Neuronal stem cell (in vitro differentiated cells): ENCODE results near the gene CYP2B6. TPM values are rescaled to one million over a fixed set of nuclear protein-coding genes. Genes with fewer than 3 reads are reported as not detected.

ENCODE experiments used
- DNase-seq: peaks from one replicate; pipeline ENCODE4 v3.0.0-alpha.2; 2013; ENCODE audit warnings: low spot score
- H2AFZ ChIP-seq: one replicate; pipeline ENCODE4 v1.6.1; 2013; ENCODE audit warnings: mild to moderate bottlenecking, low read length, inconsistent platforms
- H2AK5ac ChIP-seq: 2 replicates; pipeline ENCODE4 v1.6.1; 2013; ENCODE audit warnings: low read depth, mild to moderate bottlenecking, inconsistent platforms, low read length, moderate library complexity, mixed read lengths
- H2BK120ac ChIP-seq: 2 replicates; pipeline ENCODE4 v1.6.1; 2013; ENCODE audit warnings: low read depth, mild to moderate bottlenecking, inconsistent platforms, low read length, moderate library complexity, mixed read lengths
- H2BK12ac ChIP-seq: one replicate; pipeline ENCODE4 v1.6.1; 2013; ENCODE audit warnings: low read length, inconsistent platforms
- H2BK15ac ChIP-seq: 2 replicates; pipeline ENCODE4 v1.6.1; 2013; ENCODE audit warnings: mild to moderate bottlenecking, low read length, inconsistent platforms, mixed read lengths
- H2BK5ac ChIP-seq: one replicate; pipeline ENCODE4 v1.6.1; 2013; ENCODE audit warnings: inconsistent platforms, mild to moderate bottlenecking, low read length, moderate library complexity
- H3K14ac ChIP-seq: one replicate; pipeline ENCODE4 v1.6.1; 2013; ENCODE audit warnings: low read length, inconsistent platforms
- H3K18ac ChIP-seq: 2 replicates; pipeline ENCODE4 v1.6.1; 2013; ENCODE audit warnings: low read length, inconsistent platforms
- H3K23ac ChIP-seq: 2 replicates; pipeline ENCODE4 v1.6.1; 2013; ENCODE audit warnings: low read depth, mild to moderate bottlenecking, mixed read lengths, low read length, inconsistent platforms; ENCODE audit not compliant: poor library complexity
- H3K27ac ChIP-seq: replicated peaks from 3 replicates; pipeline ENCODE4 v1.5.1; 2013; ENCODE audit warnings: low read length, inconsistent platforms
- H3K27me3 ChIP-seq, 3 experiments: 2 replicates each; pipeline ENCODE4 v1.6.1; 2013; ENCODE audit warnings: low read length in 3 of 3, mild to moderate bottlenecking in 2 of 3, inconsistent platforms in 1 of 3, low read depth in 1 of 3, mixed read lengths in 1 of 3, moderate library complexity in 1 of 3; ENCODE audit not compliant: control insufficient read depth in 3 of 3, insufficient read depth in 3 of 3
- H3K36me3 ChIP-seq, 2 donors: replicated peaks in 1 of 2; 2 replicates each; pipeline ENCODE4 v1.6.1; 2013; ENCODE audit warnings: low read length in 2 of 2; ENCODE audit not compliant: control insufficient read depth in 2 of 2, insufficient read depth in 2 of 2
- H3K4ac ChIP-seq: 2 replicates; pipeline ENCODE4 v1.6.1; 2013; ENCODE audit warnings: inconsistent platforms, mild to moderate bottlenecking, low read length, moderate library complexity
- H3K4me1 ChIP-seq, 2 donors: 1 replicate in 1 of 2; 2 replicates in 1 of 2; pipeline ENCODE4 v1.6.1; 2013; ENCODE audit warnings: low read length in 2 of 2, low read depth in 1 of 2; ENCODE audit not compliant: control insufficient read depth in 2 of 2, insufficient read depth in 1 of 2
- H3K4me2 ChIP-seq: one replicate; pipeline ENCODE4 v1.6.1; 2013; ENCODE audit warnings: mild to moderate bottlenecking, low read length, inconsistent platforms; ENCODE audit not compliant: insufficient read depth, poor library complexity, severe bottlenecking
- H3K4me3 ChIP-seq, 2 donors: 2 replicates each; pipeline ENCODE4 v1.5.1; 2013; ENCODE audit warnings: low read length in 2 of 2, mild to moderate bottlenecking in 2 of 2, inconsistent platforms in 1 of 2, moderate library complexity in 1 of 2
- H3K79me1 ChIP-seq: one replicate; pipeline ENCODE4 v1.6.1; 2013; ENCODE audit warnings: low read depth, mild to moderate bottlenecking, inconsistent platforms, low read length, moderate library complexity
- H3K9ac ChIP-seq: one replicate; pipeline ENCODE4 v1.6.1; 2013; ENCODE audit warnings: mild to moderate bottlenecking, low read depth, low read length, inconsistent platforms; ENCODE audit not compliant: poor library complexity
- H3K9me3 ChIP-seq, 2 donors: replicated peaks in 1 of 2; 2 replicates each; pipeline versions ENCODE3 to v1.6.1; 2013; ENCODE audit warnings: low read length in 2 of 2, mild to moderate bottlenecking in 2 of 2, inconsistent platforms in 1 of 2, low read depth in 1 of 2, mixed read lengths in 1 of 2, moderate library complexity in 1 of 2; ENCODE audit not compliant: control insufficient read depth in 2 of 2, insufficient read depth in 1 of 2
- H4K8ac ChIP-seq: one replicate; pipeline ENCODE4 v1.6.1; 2013; ENCODE audit warnings: low read depth, mild to moderate bottlenecking, inconsistent platforms, low read length, moderate library complexity
- H4K91ac ChIP-seq: one replicate; pipeline ENCODE4 v1.6.1; 2013; ENCODE audit warnings: low read length, low read depth, mild to moderate bottlenecking, inconsistent platforms; ENCODE audit not compliant: poor library complexity
- WGBS, 2 donors: extraction: QIAGEN DNeasy Blood & Tissue Kit; methylation state at CpG; one replicate each; pipeline ENCODE4 v1.1.7; 2013; ENCODE audit warnings: missing lambda C conversion rate in 2 of 2, mixed read lengths in 1 of 2; ENCODE audit not compliant: insufficient read length in 2 of 2, insufficient replicate concordance in 1 of 2; ENCODE audit errors: extremely low coverage in 2 of 2; 5-methylcytosine and 5-hydroxymethylcytosine counted together
- polyA plus RNA-seq, 2 experiments: library from polyadenylated mRNA; stranded (reverse); fragments of 200-250 nt; gene quantifications; one replicate each; pipeline ENCODE4 v1.2.3, GENCODE V29; 2013

Gene CYP2B6
- not detected for polyA plus RNA-seq (2013, experiment 1 of 2)
- not detected for polyA plus RNA-seq (2013, experiment 2 of 2)

- Histone ChIP-seq H3K4me1 (no peaks in the 10 kb centered on the region), H4K8ac (no peak within 1 kb of the TSS), H3K79me1 (no peaks in the 10 kb centered on the region), H3K36me3 (no peaks in the 10 kb centered on the region), H2BK15ac (no peak within 1 kb of the TSS), H3K14ac (no peak within 1 kb of the TSS), H3K9ac (no peak within 1 kb of the TSS), H3K4me2 (no peak within 1 kb of the TSS), H3K9me3 (no peaks in the 10 kb centered on the region), H2BK5ac (no peak within 1 kb of the TSS), H2AK5ac (no peak within 1 kb of the TSS), H3K23ac (no peak within 1 kb of the TSS), H2BK12ac (no peak within 1 kb of the TSS), H3K27ac (no peak within 1 kb of the TSS), H3K4ac (no peak within 1 kb of the TSS), H4K91ac (no peak within 1 kb of the TSS), H2AFZ (no peak within 1 kb of the TSS), H2BK120ac (no peak within 1 kb of the TSS), H3K27me3 (peaks cover 0 to 5% (median 0%) of the 10 kb centered on the region in 3 experiments), H3K18ac (no peak within 1 kb of the TSS), H3K4me3 (no peak within 1 kb of the TSS)
- DNase-seq, result no peak
- WGBS, 2 donors, result no CpG with 5 or more reads among the region's 2 CpGs
Measured at GRCh38 chr19:40990972-40991381, at the start of gene CYP2B6. Gene CYP2B6 (plus strand): TSS chr19:40991282. CDS start chr19:40991306, 24 bp downstream.

GRCh38 chr19:40941481-40942219, 49.4 kb upstream of the CYP2B6 start:
- H2BK15ac ChIP-seq, result no peak overlapping the region
- H4K91ac ChIP-seq, result no peak overlapping the region
- H4K8ac ChIP-seq, result no peak overlapping the region
- H3K27ac ChIP-seq, result no peak overlapping the region
- peaks cover 0 to 2% (median 2%) of the 10 kb centered on the region in 3 experiments for H3K27me3 ChIP-seq
- no peak overlapping the region for H2AFZ ChIP-seq
- no peak overlapping the region for H3K18ac ChIP-seq
- no peak overlapping the region for H3K9ac ChIP-seq
- no peak overlapping the region for H3K4ac ChIP-seq
- H3K14ac ChIP-seq, result no peak overlapping the region
- H2BK5ac ChIP-seq, result no peak overlapping the region
- H3K79me1 ChIP-seq, result no peaks in the 10 kb centered on the region
- H2BK12ac ChIP-seq, result no peak overlapping the region
- WGBS, 2 donors, result no CpG with 5 or more reads among the region's 9 CpGs
- H2BK120ac ChIP-seq, result no peak overlapping the region
- H3K23ac ChIP-seq, result no peak overlapping the region
- H3K4me3 ChIP-seq, result no peak overlapping the region
- no peak overlapping the region for H3K4me2 ChIP-seq
- H3K36me3 ChIP-seq, result no peaks in the 10 kb centered on the region
- peaks cover 0 to 2% of the 10 kb centered on the region in 2 donors for H3K4me1 ChIP-seq
- peaks cover 0 to 2% of the 10 kb centered on the region in 2 donors for H3K9me3 ChIP-seq
- no peak overlapping the region for H2AK5ac ChIP-seq
- no peak for DNase-seq

DNA sequence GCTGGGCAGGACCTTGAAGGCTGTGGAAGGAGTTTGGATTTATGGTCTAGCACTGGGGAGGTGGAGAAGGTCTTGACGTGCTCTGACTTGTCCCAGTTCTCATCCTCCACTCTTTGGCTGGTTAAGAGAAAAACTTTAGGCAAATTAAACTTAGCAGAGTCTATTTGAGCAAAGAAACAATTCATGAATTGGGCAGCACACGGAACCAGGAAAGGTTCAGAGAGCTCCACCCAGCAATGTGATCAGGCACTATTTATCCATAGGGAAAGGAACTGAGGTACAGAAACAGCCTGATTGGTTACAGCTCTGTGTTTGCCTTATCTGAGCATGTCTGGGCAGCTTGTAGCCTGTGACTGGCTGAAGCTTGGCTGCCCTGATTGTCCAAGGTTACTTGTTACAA, 45.4 kb upstream of the CYP2B6 start:
- no peak overlapping the region for H3K27ac ChIP-seq
- H4K91ac ChIP-seq, result no peak overlapping the region
- no peak for DNase-seq
- H2BK15ac ChIP-seq, result no peak overlapping the region
- no peak overlapping the region for H3K4me2 ChIP-seq
- no peak overlapping the region for H3K14ac ChIP-seq
- H4K8ac ChIP-seq, result no peak overlapping the region
- no peak overlapping the region for H3K4me3 ChIP-seq
- H3K79me1 ChIP-seq, result no peaks in the 10 kb centered on the region
- peaks cover 0 to 2% of the 10 kb centered on the region in 2 donors for H3K4me1 ChIP-seq
- no peak overlapping the region for H2BK12ac ChIP-seq
- no peak overlapping the region for H3K23ac ChIP-seq
- H3K9me3 ChIP-seq, result peaks cover 0 to 2% of the 10 kb centered on the region in 2 donors
- H3K36me3 ChIP-seq, result no peaks in the 10 kb centered on the region
- H3K9ac ChIP-seq, result no peak overlapping the region
- no peak overlapping the region for H2AFZ ChIP-seq
- no peak overlapping the region for H3K18ac ChIP-seq
- WGBS, 2 donors, result no CpG with 5 or more reads among the region's 2 CpGs
- no peak overlapping the region for H2BK5ac ChIP-seq
- peaks cover 0 to 2% (median 0%) of the 10 kb centered on the region in 3 experiments for H3K27me3 ChIP-seq
- no peak overlapping the region for H2BK120ac ChIP-seq
- H2AK5ac ChIP-seq, result no peak overlapping the region
- no peak overlapping the region for H3K4ac ChIP-seq

DNA sequence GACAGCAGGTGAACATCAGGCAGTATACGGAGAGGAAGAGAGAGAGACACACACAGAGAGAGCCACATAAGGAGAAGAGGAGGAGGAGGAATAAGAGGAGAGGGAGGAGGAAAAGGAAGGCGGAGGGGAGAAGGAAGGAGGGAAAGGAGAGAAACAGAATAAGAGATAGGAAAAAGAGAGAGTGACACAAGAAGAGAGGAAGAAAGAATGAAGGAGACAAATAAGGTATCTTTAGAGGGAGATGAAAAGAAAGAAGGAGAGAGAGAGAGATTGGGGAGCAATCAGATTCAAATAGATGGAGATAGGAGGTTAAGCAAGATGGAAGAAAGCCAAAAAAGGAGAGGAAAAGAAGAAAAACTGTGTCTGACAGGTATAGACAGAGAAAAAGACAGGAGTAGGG, 44.0 kb upstream of the CYP2B6 start:
- H2BK15ac ChIP-seq, result no peak overlapping the region
- H2BK12ac ChIP-seq, result no peak overlapping the region
- no peak overlapping the region for H3K14ac ChIP-seq
- no peak overlapping the region for H4K91ac ChIP-seq
- H4K8ac ChIP-seq, result no peak overlapping the region
- no peak overlapping the region for H3K4ac ChIP-seq
- no CpG with 5 or more reads among the region's 2 CpGs for WGBS, 2 donors
- peaks cover 0 to 2% of the 10 kb centered on the region in 2 donors for H3K4me1 ChIP-seq
- peaks cover 0 to 4% of the 10 kb centered on the region in 2 donors for H3K9me3 ChIP-seq
- no peak overlapping the region for H2BK120ac ChIP-seq
- H3K27me3 ChIP-seq, result peaks cover 0 to 2% (median 0%) of the 10 kb centered on the region in 3 experiments
- H2BK5ac ChIP-seq, result no peak overlapping the region
- no peak overlapping the region for H3K18ac ChIP-seq
- no peaks in the 10 kb centered on the region for H3K79me1 ChIP-seq
- no peak overlapping the region for H3K27ac ChIP-seq
- no peak overlapping the region for H2AFZ ChIP-seq
- no peak for DNase-seq
- H3K4me2 ChIP-seq, result no peak overlapping the region
- no peaks in the 10 kb centered on the region for H3K36me3 ChIP-seq
- no peak overlapping the region for H3K23ac ChIP-seq
- H2AK5ac ChIP-seq, result no peak overlapping the region
- H3K9ac ChIP-seq, result no peak overlapping the region
- H3K4me3 ChIP-seq, result no peak overlapping the region
